Breast epithelium (tissue), 4 donors: Measurements from ENCODE around the gene DMD. TPM values are rescaled to one million over a fixed set of nuclear protein-coding genes. Genes with fewer than 3 reads are reported as not detected.

ENCODE experiments used
- DNase-seq, 2 donors: peaks; one replicate each; pipeline ENCODE4 v3.0.0-alpha.2; 2019; ENCODE audit warnings: low spot score in 2 of 2
- H3K27ac ChIP-seq, 2 donors: fragments of 200-600 bp; sonication (generic) in 1 of 2; one replicate each; pipeline ENCODE4 v1.5.1; 2016 to 2019; ENCODE audit warnings: mild to moderate bottlenecking in 1 of 2
- H3K27me3 ChIP-seq, 2 donors: fragments of 200-600 bp; sonication (generic) in 1 of 2; one replicate each; pipeline versions ENCODE4 v1.5.1 to v1.6.0; 2017 to 2019; ENCODE audit warnings: control low read depth in 1 of 2, mild to moderate bottlenecking in 1 of 2
- H3K36me3 ChIP-seq: fragments of 200-600 bp; one replicate; pipeline ENCODE4 v1.5.1; 2019
- H3K4me1 ChIP-seq, 2 donors: fragments of 200-600 bp; sonication (generic); one replicate each; pipeline ENCODE4 v1.5.1; 2016 to 2019; ENCODE audit warnings: control low read depth in 1 of 2
- H3K4me3 ChIP-seq, 3 donors: fragments of 200-600 bp; sonication (generic); 1 replicate in 2 of 3; 2 replicates in 1 of 3; pipeline ENCODE4 v1.5.1; 2016 to 2019; ENCODE audit warnings: mild to moderate bottlenecking in 3 of 3, moderate library complexity in 2 of 3
- H3K9me3 ChIP-seq, 2 donors: fragments of 200-600 bp; sonication (generic) in 1 of 2; one replicate each; pipeline ENCODE4 v1.5.1; 2016 to 2019; ENCODE audit warnings: control low read depth in 1 of 2
- POLR2A ChIP-seq: fragments of 450-650 bp; IDR thresholded peaks from one replicate; pipeline ENCODE4 v1.6.1; 2016; ENCODE audit warnings: antibody characterized with exemption, mild to moderate bottlenecking, moderate library complexity
- POLR2AphosphoS5 ChIP-seq, 3 donors: sonication (generic); formaldehyde crosslinking; IDR thresholded peaks; one replicate each; pipeline ENCODE4 v1.6.1; 2017; ENCODE audit warnings: antibody characterized with exemption in 3 of 3
- intact Hi-C: fragments of 100-400 bp; cut with DNase I; formaldehyde crosslinking; loops from one replicate; pipeline ENCODE4 v1.15.1; 2023; ENCODE audit warnings: low total_unique reads
- total RNA-seq, 3 donors: library from RNA; depleted of rRNA; stranded (reverse); fragments of >200 nt; gene quantifications; one replicate each; pipeline ENCODE4 v1.1.0, GENCODE V29; 2016
- TF ChIP-seq, protein P1 (sequence below), 3 donors: fragments of 450-650 bp; IDR thresholded peaks; one replicate each; pipeline ENCODE4 v1.5.1; 2016 to 2017; ENCODE audit warnings: antibody characterized with exemption in 3 of 3, mild to moderate bottlenecking in 3 of 3, moderate library complexity in 3 of 3

Gene DMD
- total RNA-seq, 3 donors from 2014 or later = 57.0 to 135 (median 65.2) TPM

DNA sequence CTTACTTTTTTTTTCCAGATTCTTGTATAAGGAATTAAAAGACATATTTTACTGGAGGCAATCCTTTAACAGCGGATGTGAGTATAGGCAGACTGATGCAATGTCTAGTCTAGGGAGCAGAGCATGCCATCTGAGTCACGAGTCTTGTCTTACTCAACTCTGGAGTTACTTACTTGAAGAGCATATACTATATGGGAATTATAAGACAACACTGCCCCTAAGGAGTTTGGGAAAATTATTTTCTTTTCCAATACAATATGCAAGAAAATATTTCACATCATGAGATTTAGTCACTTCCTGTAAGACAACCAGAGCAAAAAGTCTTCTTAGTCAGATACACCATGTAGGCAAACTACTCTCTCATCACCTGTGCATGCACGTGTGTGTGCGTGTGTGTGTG lies 1602.2 kb downstream of the DMD start:
- DNase-seq = no peak
- H3K9me3 ChIP-seq = no peaks in the 10 kb centered on the region
- intact Hi-C loops = no loop called here
- H3K27ac ChIP-seq = no peak overlapping the region
- H3K36me3 ChIP-seq = no peaks in the 10 kb centered on the region
- no peak overlapping the region for H3K4me3 ChIP-seq
- no peak for TF ChIP-seq POLR2A
- TF ChIP-seq, protein P1, sequence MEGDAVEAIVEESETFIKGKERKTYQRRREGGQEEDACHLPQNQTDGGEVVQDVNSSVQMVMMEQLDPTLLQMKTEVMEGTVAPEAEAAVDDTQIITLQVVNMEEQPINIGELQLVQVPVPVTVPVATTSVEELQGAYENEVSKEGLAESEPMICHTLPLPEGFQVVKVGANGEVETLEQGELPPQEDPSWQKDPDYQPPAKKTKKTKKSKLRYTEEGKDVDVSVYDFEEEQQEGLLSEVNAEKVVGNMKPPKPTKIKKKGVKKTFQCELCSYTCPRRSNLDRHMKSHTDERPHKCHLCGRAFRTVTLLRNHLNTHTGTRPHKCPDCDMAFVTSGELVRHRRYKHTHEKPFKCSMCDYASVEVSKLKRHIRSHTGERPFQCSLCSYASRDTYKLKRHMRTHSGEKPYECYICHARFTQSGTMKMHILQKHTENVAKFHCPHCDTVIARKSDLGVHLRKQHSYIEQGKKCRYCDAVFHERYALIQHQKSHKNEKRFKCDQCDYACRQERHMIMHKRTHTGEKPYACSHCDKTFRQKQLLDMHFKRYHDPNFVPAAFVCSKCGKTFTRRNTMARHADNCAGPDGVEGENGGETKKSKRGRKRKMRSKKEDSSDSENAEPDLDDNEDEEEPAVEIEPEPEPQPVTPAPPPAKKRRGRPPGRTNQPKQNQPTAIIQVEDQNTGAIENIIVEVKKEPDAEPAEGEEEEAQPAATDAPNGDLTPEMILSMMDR (IDR thresholded peaks at IDR 0.05) = no peak
- no peak for TF ChIP-seq POLR2AphosphoS5 (IDR thresholded peaks at IDR 0.05)
- H3K27me3 ChIP-seq = peaks cover 0 to 10% of the 10 kb centered on the region in 2 donors
- no peaks in the 10 kb centered on the region for H3K4me1 ChIP-seq

DNA sequence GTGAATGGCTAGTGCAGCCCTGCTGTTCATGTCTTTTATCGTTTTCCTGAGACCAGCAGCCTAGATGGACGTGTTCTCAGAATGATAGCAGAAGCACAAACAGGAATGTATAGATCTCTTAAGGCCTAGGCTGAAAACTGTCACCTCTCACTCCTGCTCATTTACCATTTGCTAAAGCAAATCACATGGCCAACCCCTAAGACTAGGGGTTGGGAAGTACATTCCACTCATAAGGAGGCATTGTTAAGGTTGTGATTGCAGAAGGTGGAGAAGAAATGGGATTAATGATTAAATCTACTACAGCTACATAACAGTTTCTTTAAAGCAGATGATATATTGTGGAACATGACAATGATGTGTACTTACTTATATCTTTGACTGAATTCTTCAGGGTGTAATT lies 1602.7 kb downstream of the DMD start:
- no peak for DNase-seq
- Histone ChIP-seq H3K27ac (no peak overlapping the region), H3K4me3 (no peak overlapping the region), H3K36me3 (no peaks in the 10 kb centered on the region), H3K27me3 (peaks cover 0 to 13% of the 10 kb centered on the region in 2 donors), H3K4me1 (no peaks in the 10 kb centered on the region), H3K9me3 (no peaks in the 10 kb centered on the region)
- intact Hi-C loops = no loop called here
- TF ChIP-seq POLR2AphosphoS5 (IDR thresholded peaks at IDR 0.05) (no peak), POLR2A (no peak)
- TF ChIP-seq, protein P1 (IDR thresholded peaks at IDR 0.05) = no peak

DNA sequence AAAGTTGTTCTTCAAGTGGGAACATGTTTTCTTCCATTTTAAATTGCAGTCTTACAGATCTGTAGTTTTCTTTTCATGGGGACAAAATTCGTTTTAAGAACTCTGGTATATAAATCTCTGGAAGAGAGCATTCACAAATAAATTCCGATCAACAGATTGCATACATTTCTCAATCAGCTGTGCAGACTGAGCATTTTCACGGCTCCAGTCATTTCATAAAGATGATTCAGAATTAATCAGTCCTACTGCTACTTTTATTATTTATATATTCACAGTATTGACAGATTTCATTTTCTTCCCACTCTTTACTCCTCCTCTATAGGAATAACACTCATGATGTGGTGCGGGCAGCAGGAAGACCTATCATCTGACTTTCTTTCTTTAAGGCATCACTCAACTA lies 1604.6 kb downstream of the DMD start:
- Histone ChIP-seq H3K9me3 (no peaks in the 10 kb centered on the region), H3K36me3 (no peaks in the 10 kb centered on the region), H3K4me1 (no peaks in the 10 kb centered on the region), H3K27ac (no peak overlapping the region), H3K27me3 (peaks cover 0 to 12% of the 10 kb centered on the region in 2 donors), H3K4me3 (no peak overlapping the region)
- TF ChIP-seq POLR2AphosphoS5 (IDR thresholded peaks at IDR 0.05) (no peak), POLR2A (no peak)
- TF ChIP-seq, protein P1 (IDR thresholded peaks at IDR 0.05) = no peak
- no peak for DNase-seq
- intact Hi-C loops = no loop called here

DNA sequence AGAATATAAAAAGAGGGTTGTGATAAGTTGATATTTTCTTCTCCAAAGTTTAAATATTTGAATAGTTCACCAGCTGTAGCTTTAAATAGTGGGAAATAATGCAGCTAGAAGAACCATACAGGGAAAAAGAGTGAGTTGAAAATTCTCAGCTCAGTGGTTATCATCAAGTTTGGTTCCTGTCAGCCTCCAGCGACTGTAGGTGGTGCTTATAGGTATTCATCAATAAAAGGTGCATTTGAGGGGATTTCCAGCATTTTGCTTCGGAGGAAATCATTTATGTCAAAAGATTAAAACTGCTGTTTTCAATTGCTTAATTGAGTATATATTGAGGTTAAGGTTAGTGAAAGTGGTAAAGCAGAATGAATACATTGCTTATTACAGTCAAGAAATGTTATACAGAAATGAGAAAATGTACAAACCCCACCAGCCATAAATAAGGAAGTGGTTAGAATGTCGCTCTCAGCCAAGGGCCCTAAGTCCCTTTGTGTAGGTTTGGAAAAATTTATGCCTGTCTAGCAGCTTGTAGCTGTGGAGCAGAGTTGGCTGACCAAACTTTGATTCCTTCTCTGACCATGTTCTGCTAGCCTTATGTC lies 1606.6 kb downstream of the DMD start:
- intact Hi-C loops = no loop called here
- Histone ChIP-seq H3K9me3 (no peaks in the 10 kb centered on the region), H3K4me3 (no peak overlapping the region), H3K27me3 (peaks cover 0 to 11% of the 10 kb centered on the region in 2 donors), H3K36me3 (no peaks in the 10 kb centered on the region), H3K4me1 (no peaks in the 10 kb centered on the region), H3K27ac (no peak overlapping the region)
- TF ChIP-seq POLR2AphosphoS5 (IDR thresholded peaks at IDR 0.05) (no peak), POLR2A (no peak)
- TF ChIP-seq, protein P1 (IDR thresholded peaks at IDR 0.05) = no peak
- no peak for DNase-seq

DNA sequence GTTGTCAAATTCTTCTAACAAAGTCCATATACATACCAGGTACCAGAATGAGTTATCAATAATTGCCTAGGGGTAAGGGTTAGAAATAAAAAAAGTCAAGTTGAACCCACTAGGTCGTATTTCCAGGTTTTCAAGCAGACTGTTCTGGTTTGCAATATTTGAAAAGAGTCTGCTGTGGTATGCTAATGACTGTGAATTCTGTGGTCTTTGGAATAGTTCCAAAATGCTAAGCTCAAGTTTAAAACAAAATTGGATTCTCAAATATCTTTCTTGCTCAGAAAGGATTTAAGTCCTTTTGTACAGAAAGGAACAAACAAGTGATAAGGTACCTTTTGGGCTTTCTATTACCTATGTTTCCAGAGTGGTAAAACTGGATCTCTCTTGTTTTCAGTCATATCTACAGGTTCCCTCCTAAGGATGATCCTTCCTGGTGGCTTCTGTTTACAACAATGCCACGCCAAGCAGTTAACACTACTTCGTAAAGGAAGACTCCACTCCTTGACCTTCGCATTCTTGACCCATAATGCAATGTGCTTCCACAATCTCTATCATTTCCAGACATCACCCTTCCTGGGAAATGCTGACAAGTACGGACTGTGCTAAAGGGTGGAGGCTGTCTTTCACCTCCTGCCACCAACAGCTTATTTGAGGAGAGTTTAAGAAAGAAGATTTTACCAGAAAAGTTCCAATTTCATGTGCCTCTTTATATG lies 1607.8 kb downstream of the DMD start:
- no peak for TF ChIP-seq POLR2AphosphoS5 (IDR thresholded peaks at IDR 0.05)
- TF ChIP-seq POLR2A = no peak
- TF ChIP-seq, protein P1 (IDR thresholded peaks at IDR 0.05) = no peak
- Histone ChIP-seq H3K27ac (no peak overlapping the region), H3K4me3 (no peak overlapping the region), H3K36me3 (no peaks in the 10 kb centered on the region), H3K4me1 (no peaks in the 10 kb centered on the region), H3K27me3 (peaks cover 0 to 11% of the 10 kb centered on the region in 2 donors), H3K9me3 (no peaks in the 10 kb centered on the region)
- intact Hi-C loops = no loop called here
- DNase-seq = no peak
